Endothelial cell of umbilical vein (primary cell): ENCODE results near the gene GRHPR. TPM values are rescaled to one million over a fixed set of nuclear protein-coding genes. Genes with fewer than 3 reads are reported as not detected.

Experiments
- BruUV-seq: library from RNA; stranded (reverse); fragments of 400-500 nt; replicated peaks from 2 replicates; lab custom pipeline; 2021; lab: Mats Ljungman, UMichigan
- CTCF ChIA-PET: fragments of 300-600, 350-600 bp; sonication (Branson Sonifier 250); formaldehyde crosslinking; loops from one replicate; lab custom pipeline; 2021; ENCODE audit warnings: antibody characterized with exemption, inconsistent platforms; lab: Charles Lee
- POLR2A ChIA-PET: fragments of 300-600, 350-600 bp; sonication (Branson Sonifier 250); formaldehyde crosslinking; loops from one replicate; lab custom pipeline; 2021; ENCODE audit warnings: antibody characterized with exemption, inconsistent platforms; lab: Charles Lee
- DNase-seq: peaks from one replicate; pipeline ENCODE4 v3.0.0-alpha.2; 2011; ENCODE audit warnings: low read depth, low spot score
- FAIRE-seq: peaks from 2 replicates; lab custom pipeline; 2011; peaks lifted over from hg19 to GRCh38; lab: Jason Lieb, UNC
- H2AFZ ChIP-seq: 2 replicates; pipeline ENCODE4 v1.6.0; 2012; ENCODE audit warnings: low read depth, low read length, control low read depth, inconsistent platforms
- H3K27ac ChIP-seq: 2 replicates; pipeline ENCODE4 v1.5.1; 2011; ENCODE audit warnings: low read depth, mild to moderate bottlenecking, control low read depth, low read length, moderate library complexity; ENCODE audit not compliant: insufficient read depth
- H3K27me3 ChIP-seq, 2 experiments: 2 replicates each; pipeline versions ENCODE4 v1.6.0 to v1.6.1; 2011; ENCODE audit warnings: low read length in 2 of 2, mixed read lengths in 1 of 2; ENCODE audit not compliant: control insufficient read depth in 2 of 2, insufficient read depth in 2 of 2
- H3K36me3 ChIP-seq, 2 experiments: 2 replicates in 1 of 2; 3 replicates in 1 of 2; pipeline ENCODE4 v1.5.1; 2011; ENCODE audit warnings: low read length in 2 of 2, mild to moderate bottlenecking in 1 of 2, moderate library complexity in 1 of 2; ENCODE audit not compliant: control insufficient read depth in 2 of 2, insufficient read depth in 2 of 2; ENCODE audit errors: extremely low read depth in 1 of 2
- H3K4me1 ChIP-seq: 3 replicates; pipeline ENCODE4 v1.5.1; 2011; ENCODE audit warnings: mild to moderate bottlenecking, low read length; ENCODE audit not compliant: control insufficient read depth, insufficient read depth; ENCODE audit errors: extremely low read depth
- H3K4me2 ChIP-seq: 2 replicates; pipeline ENCODE4 v1.6.1; 2011; ENCODE audit warnings: low read length, control low read depth, mixed read lengths; ENCODE audit not compliant: insufficient read depth
- H3K4me3 ChIP-seq, 3 experiments: fragments of 200-600 bp in 1 of 3; sonication (generic), shearing (Covaris generic) in 1 of 3; replicated peaks in 1 of 3; 2 replicates each; pipeline ENCODE4 v1.5.1; 2011 to 2016; ENCODE audit warnings: control low read depth in 3 of 3, low read length in 3 of 3, mild to moderate bottlenecking in 2 of 3, inconsistent platforms in 1 of 3, low read depth in 1 of 3, moderate library complexity in 1 of 3; ENCODE audit not compliant: insufficient read depth in 1 of 3
- H3K79me2 ChIP-seq: 2 replicates; pipeline ENCODE4 v1.6.0; 2012; ENCODE audit warnings: low read length, inconsistent platforms; ENCODE audit not compliant: control insufficient read depth, insufficient read depth
- H3K9ac ChIP-seq: replicated peaks from 2 replicates; pipeline ENCODE3; 2011; ENCODE audit warnings: low read length, control low read depth; ENCODE audit not compliant: insufficient read depth; ENCODE audit errors: extremely low read depth
- H3K9me1 ChIP-seq: replicated peaks from 3 replicates; pipeline ENCODE4 v1.6.0; 2011; ENCODE audit warnings: mild to moderate bottlenecking, low read length; ENCODE audit not compliant: control insufficient read depth, insufficient read depth; ENCODE audit errors: extremely low read depth
- H3K9me3 ChIP-seq: replicated peaks from 2 replicates; pipeline ENCODE4 v1.5.1; 2012; ENCODE audit warnings: low read length, inconsistent platforms; ENCODE audit not compliant: control insufficient read depth, insufficient read depth
- H4K20me1 ChIP-seq: replicated peaks from 2 replicates; pipeline ENCODE3; 2011; ENCODE audit warnings: mild to moderate bottlenecking, low read length; ENCODE audit not compliant: control insufficient read depth, insufficient read depth; ENCODE audit errors: extremely low read depth
- JUN ChIP-seq: IDR thresholded peaks from 2 replicates; pipeline ENCODE4 v1.6.1; 2011; ENCODE audit warnings: borderline replicate concordance, low read depth; ENCODE audit not compliant: insufficient read length, insufficient read depth
- dilution Hi-C: fragments of 300-500 bp; cut with MboI; formaldehyde crosslinking; loops from one replicate; pipeline ENCODE4 v1.15.0; 2019; ENCODE audit warnings: low sequenced_read_pairs; ENCODE audit not compliant: extremely low pct_ligation_motif_present
- intact Hi-C: fragments of 100-400 bp; cut with micrococcal nuclease; formaldehyde crosslinking; loops from one replicate; pipeline ENCODE4 v1.10.0; 2022
- polyA plus RNA-seq, 4 experiments: library from polyadenylated mRNA; depleted of rRNA in 3 of 4; stranded (reverse) in 3 of 4; unstranded in 1 of 4; fragments of >200 nt; gene quantifications; 2 replicates each; pipeline versions ENCODE4 v1.2.1 to v1.2.3, GENCODE V29; 2011 to 2012; ENCODE audit warnings: missing spikeins in 1 of 4
- total RNA-seq: library from RNA; stranded (reverse); gene quantifications from 2 replicates; pipeline ENCODE4 v1.2.3, GENCODE V29; 2021
- TF ChIP-seq, protein P1 (sequence below), 2 donors: IDR thresholded peaks; 1 replicate in 1 of 2; 2 replicates in 1 of 2; pipeline ENCODE4 v1.5.1; 2011; ENCODE audit warnings: low read length in 2 of 2, mild to moderate bottlenecking in 2 of 2, moderate library complexity in 2 of 2, control low read depth in 1 of 2, inconsistent platforms in 1 of 2, low read depth in 1 of 2; ENCODE audit not compliant: insufficient read depth in 1 of 2; ENCODE audit errors: extremely low read depth in 1 of 2

Gene GRHPR
- total and polyA plus RNA-seq, 2 donors (not counting 3 experiments of a cell fraction or from before 2014, with no cell fraction given): 91.2 to 247 TPM

DNA sequence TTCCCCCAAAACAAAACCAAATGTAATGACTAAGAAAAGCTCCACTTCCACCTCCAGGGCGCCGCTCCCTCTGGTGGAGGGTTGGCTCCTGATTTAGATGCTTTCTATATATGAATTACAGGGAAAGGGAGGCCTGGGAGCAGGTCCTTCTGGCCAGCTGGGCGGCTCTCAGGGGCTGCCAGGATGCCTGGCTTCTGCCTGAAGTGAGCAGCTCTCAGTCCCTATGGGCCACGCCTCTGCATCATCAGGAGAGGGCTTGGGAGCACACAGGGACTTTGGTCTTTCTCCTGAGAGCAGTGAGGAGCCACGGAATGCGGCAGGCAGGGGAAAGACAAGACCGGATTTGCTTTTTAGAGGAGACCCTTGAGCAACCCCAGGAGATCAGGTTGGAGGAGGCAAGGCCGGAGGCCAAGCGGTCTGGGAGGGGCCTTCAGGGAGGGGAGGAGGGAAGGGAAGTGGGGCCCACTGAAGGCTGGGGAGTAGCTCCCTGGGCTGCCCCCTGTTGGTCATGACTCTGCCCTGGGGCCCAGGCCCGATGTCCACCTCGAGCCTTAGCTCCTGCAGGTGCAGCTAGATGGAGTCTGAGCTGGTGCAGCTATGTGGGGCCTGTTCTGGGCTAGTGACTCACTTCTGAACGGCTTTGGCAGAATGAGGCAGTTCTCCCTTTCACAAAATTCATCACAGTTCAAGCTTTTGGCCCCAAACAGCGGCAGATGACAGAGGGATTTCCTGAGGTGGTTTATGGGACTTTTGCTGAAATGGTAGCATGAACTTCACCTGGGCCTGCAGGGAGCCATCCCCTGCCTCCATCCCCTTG lies 11.3 kb upstream of the GRHPR start:
- no peaks in the 10 kb centered on the region for H3K9me1 ChIP-seq
- no TSS peak for BruUV-seq
- no peak overlapping the region for H3K4me2 ChIP-seq
- no peaks in the 10 kb centered on the region for H3K79me2 ChIP-seq
- CTCF ChIA-PET: interaction anchor here (1.0 to 2.6 kb wide), 6 partner anchors 16 to 541 kb away, joined by 3 to 28 read pairs (median 6); no protein-coding TSS in a partner anchor
- no peak for FAIRE-seq
- no peaks in the 10 kb centered on the region for H4K20me1 ChIP-seq
- intact Hi-C loops (loop anchor here (10.0 kb wide), 1 partner anchor 94 kb away; no protein-coding TSS in a partner anchor), dilution Hi-C loops (no loop called here)
- peaks cover under 1 to 4% of the 10 kb centered on the region in 2 experiments for H3K27me3 ChIP-seq
- DNase-seq: no peak
- H3K27ac ChIP-seq: no peak overlapping the region
- POLR2A ChIA-PET: no interaction called here
- H3K36me3 ChIP-seq: no peaks in the 10 kb centered on the region
- H3K9ac ChIP-seq: no peak overlapping the region
- H2AFZ ChIP-seq: no peak overlapping the region
- no peaks in the 10 kb centered on the region for H3K9me3 ChIP-seq
- no peak overlapping the region for H3K4me3 ChIP-seq
- TF ChIP-seq JUN: no peak
- TF ChIP-seq, protein P1, sequence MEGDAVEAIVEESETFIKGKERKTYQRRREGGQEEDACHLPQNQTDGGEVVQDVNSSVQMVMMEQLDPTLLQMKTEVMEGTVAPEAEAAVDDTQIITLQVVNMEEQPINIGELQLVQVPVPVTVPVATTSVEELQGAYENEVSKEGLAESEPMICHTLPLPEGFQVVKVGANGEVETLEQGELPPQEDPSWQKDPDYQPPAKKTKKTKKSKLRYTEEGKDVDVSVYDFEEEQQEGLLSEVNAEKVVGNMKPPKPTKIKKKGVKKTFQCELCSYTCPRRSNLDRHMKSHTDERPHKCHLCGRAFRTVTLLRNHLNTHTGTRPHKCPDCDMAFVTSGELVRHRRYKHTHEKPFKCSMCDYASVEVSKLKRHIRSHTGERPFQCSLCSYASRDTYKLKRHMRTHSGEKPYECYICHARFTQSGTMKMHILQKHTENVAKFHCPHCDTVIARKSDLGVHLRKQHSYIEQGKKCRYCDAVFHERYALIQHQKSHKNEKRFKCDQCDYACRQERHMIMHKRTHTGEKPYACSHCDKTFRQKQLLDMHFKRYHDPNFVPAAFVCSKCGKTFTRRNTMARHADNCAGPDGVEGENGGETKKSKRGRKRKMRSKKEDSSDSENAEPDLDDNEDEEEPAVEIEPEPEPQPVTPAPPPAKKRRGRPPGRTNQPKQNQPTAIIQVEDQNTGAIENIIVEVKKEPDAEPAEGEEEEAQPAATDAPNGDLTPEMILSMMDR (IDR thresholded peaks at IDR 0.05; ENCODE audit: extremely low read depth in 1 of 2, insufficient read depth in 1 of 2, low read depth in 1 of 2, low read length in 2 of 2): peak; percentile 9 to 11
- H3K4me1 ChIP-seq: no peaks in the 10 kb centered on the region
